H9 (cell line): Measurements from ENCODE around the gene LYRM2. TPM values are rescaled to one million over a fixed set of nuclear protein-coding genes. Genes with fewer than 3 reads are reported as not detected.
A peak's percentile ranks its signal among the peaks of the same experiment; 100 is the strongest.

Experiments used
- DNase-seq: peaks from one replicate; pipeline ENCODE4 v3.0.0-alpha.2; 2017
- H2AFZ ChIP-seq: one replicate; pipeline ENCODE4 v1.6.1; 2013; ENCODE audit warnings: mild to moderate bottlenecking, low read length, control low read depth, moderate library complexity
- H2AK5ac ChIP-seq: 2 replicates; pipeline ENCODE4 v1.6.1; 2013; ENCODE audit warnings: low read length, control low read depth, mixed read lengths; ENCODE audit not compliant: insufficient read length
- H2BK120ac ChIP-seq: one replicate; pipeline ENCODE4 v1.6.1; 2013; ENCODE audit warnings: low read depth, mild to moderate bottlenecking, low read length, control low read depth, inconsistent platforms; ENCODE audit not compliant: poor library complexity, severe bottlenecking
- H2BK12ac ChIP-seq: 2 replicates; pipeline ENCODE4 v1.6.1; 2013; ENCODE audit warnings: low read length, control low read depth, mixed read lengths, low read depth; ENCODE audit not compliant: insufficient read length
- H2BK15ac ChIP-seq: 2 replicates; pipeline ENCODE4 v1.6.1; 2013; ENCODE audit warnings: low read depth, low read length, control low read depth
- H2BK20ac ChIP-seq: one replicate; pipeline ENCODE4 v1.6.1; 2013; ENCODE audit warnings: low read depth, mild to moderate bottlenecking, low read length, control low read depth, inconsistent platforms; ENCODE audit not compliant: poor library complexity, severe bottlenecking
- H2BK5ac ChIP-seq: 2 replicates; pipeline ENCODE4 v1.6.1; 2013; ENCODE audit warnings: low read length, control low read depth, mixed read lengths; ENCODE audit not compliant: insufficient read length
- H3K14ac ChIP-seq: 2 replicates; pipeline ENCODE4 v1.6.1; 2013; ENCODE audit warnings: low read length, control low read depth; ENCODE audit not compliant: insufficient read depth
- H3K18ac ChIP-seq: 2 replicates; pipeline ENCODE4 v1.6.1; 2013; ENCODE audit warnings: low read depth, mild to moderate bottlenecking, mixed read lengths, low read length, control low read depth; ENCODE audit not compliant: insufficient read length
- H3K23ac ChIP-seq: 2 replicates; pipeline ENCODE4 v1.6.1; 2013; ENCODE audit warnings: low read length, control low read depth, mixed read lengths, low read depth; ENCODE audit not compliant: insufficient read length
- H3K23me2 ChIP-seq: 2 replicates; pipeline ENCODE4 v1.6.1; 2013; ENCODE audit warnings: low read depth, mild to moderate bottlenecking, mixed read lengths, low read length, control low read depth; ENCODE audit not compliant: insufficient read length, poor library complexity, severe bottlenecking
- H3K27ac ChIP-seq: 2 replicates; pipeline ENCODE4 v1.5.1; 2013; ENCODE audit warnings: low read length, control low read depth, mixed read lengths, low read depth; ENCODE audit not compliant: insufficient read length
- H3K27me3 ChIP-seq: 2 replicates; pipeline ENCODE4 v1.6.1; 2013; ENCODE audit warnings: low read length, control low read depth, inconsistent platforms; ENCODE audit not compliant: insufficient read depth
- H3K4ac ChIP-seq: 2 replicates; pipeline ENCODE4 v1.6.1; 2013; ENCODE audit warnings: low read depth, mild to moderate bottlenecking, control low read depth, inconsistent platforms, low read length, moderate library complexity
- H3K4me1 ChIP-seq: 2 replicates; pipeline ENCODE4 v1.6.1; 2013; ENCODE audit warnings: low read length, control low read depth, inconsistent platforms; ENCODE audit not compliant: insufficient read depth
- H3K4me2 ChIP-seq: 2 replicates; pipeline ENCODE4 v1.6.1; 2013; ENCODE audit warnings: low read length, control low read depth, mixed read lengths; ENCODE audit not compliant: insufficient read length, insufficient read depth
- H3K56ac ChIP-seq: 2 replicates; pipeline ENCODE4 v1.6.1; 2013; ENCODE audit warnings: low read depth, mild to moderate bottlenecking, mixed read lengths, low read length, control low read depth; ENCODE audit not compliant: insufficient read length
- H3K79me1 ChIP-seq: 2 replicates; pipeline ENCODE4 v1.6.1; 2013; ENCODE audit warnings: low read depth, mild to moderate bottlenecking, moderate library complexity, low read length, control low read depth, inconsistent platforms; ENCODE audit not compliant: insufficient read depth, poor library complexity, severe bottlenecking
- H3K79me2 ChIP-seq: 2 replicates; pipeline ENCODE4 v1.6.1; 2013; ENCODE audit warnings: low read length, control low read depth, inconsistent platforms; ENCODE audit not compliant: insufficient read depth
- H3K9ac ChIP-seq: 2 replicates; pipeline ENCODE4 v1.6.1; 2013; ENCODE audit warnings: low read length, control low read depth, mixed read lengths; ENCODE audit not compliant: insufficient read length; ENCODE audit errors: extremely low read depth
- H3K9me3 ChIP-seq: one replicate; pipeline ENCODE4 v1.6.1; 2013; ENCODE audit warnings: low read depth, low read length, inconsistent platforms; ENCODE audit not compliant: control insufficient read depth
- H3T11ph ChIP-seq: one replicate; pipeline ENCODE4 v1.6.1; 2013; ENCODE audit warnings: mild to moderate bottlenecking, low read length, control low read depth, inconsistent platforms
- H4K20me1 ChIP-seq: one replicate; pipeline ENCODE4 v1.6.1; 2013; ENCODE audit not compliant: control insufficient read depth, insufficient read length, insufficient read depth
- H4K5ac ChIP-seq: 2 replicates; pipeline ENCODE4 v1.6.1; 2013; ENCODE audit warnings: low read depth, mild to moderate bottlenecking, mixed read lengths, low read length, control low read depth; ENCODE audit not compliant: insufficient read length
- H4K8ac ChIP-seq: replicated peaks from 2 replicates; pipeline ENCODE4 v1.6.1; 2013; ENCODE audit warnings: low read length, control low read depth, mixed read lengths, low read depth; ENCODE audit not compliant: insufficient read length
- H4K91ac ChIP-seq: 2 replicates; pipeline ENCODE4 v1.6.1; 2013; ENCODE audit warnings: low read depth, mild to moderate bottlenecking, moderate library complexity, mixed read lengths, low read length, control low read depth; ENCODE audit not compliant: insufficient read length
- H3K27ac Mint-ChIP-seq, 3 experiments: 2 replicates in 2 of 3; 3 replicates in 1 of 3; pipeline ENCODE4 v1.8.0; 2020 to 2021; ENCODE audit warnings: mixed read lengths in 3 of 3, mild to moderate bottlenecking in 1 of 3, moderate library complexity in 1 of 3
- H3K27me3 Mint-ChIP-seq: 2 replicates; pipeline ENCODE4 v1.8.0; 2021; ENCODE audit warnings: low read depth, mild to moderate bottlenecking, moderate library complexity, mixed read lengths
- H3K36me3 Mint-ChIP-seq, 3 experiments: 2 replicates in 2 of 3; 3 replicates in 1 of 3; pipeline ENCODE4 v1.8.0; 2020 to 2021; ENCODE audit warnings: low read depth in 3 of 3, mixed read lengths in 3 of 3; ENCODE audit not compliant: insufficient read depth in 1 of 3
- H3K4me1 Mint-ChIP-seq, 2 experiments: 2 replicates each; pipeline ENCODE4 v1.8.0; 2020; ENCODE audit warnings: mixed read lengths in 2 of 2
- H3K4me3 Mint-ChIP-seq, 2 experiments: 2 replicates in 1 of 2; 3 replicates in 1 of 2; pipeline ENCODE4 v1.8.0; 2020 to 2021; ENCODE audit warnings: mild to moderate bottlenecking in 2 of 2, mixed read lengths in 2 of 2, moderate library complexity in 1 of 2
- H3K9me3 Mint-ChIP-seq, 2 experiments: 2 replicates in 1 of 2; 3 replicates in 1 of 2; pipeline ENCODE4 v1.8.0; 2020; ENCODE audit warnings: mild to moderate bottlenecking in 2 of 2, mixed read lengths in 2 of 2, moderate library complexity in 1 of 2
- WGBS: extraction: QIAGEN DNeasy Blood & Tissue Kit; methylation state at CpG from one replicate; pipeline ENCODE4 v1.1.7; 2013; ENCODE audit warnings: missing lambda C conversion rate, low lambda C conversion rate, mixed read lengths; ENCODE audit not compliant: insufficient read length; ENCODE audit errors: extremely low coverage; 5-methylcytosine and 5-hydroxymethylcytosine counted together
- total RNA-seq: library from RNA; stranded (reverse); gene quantifications from 2 replicates; pipeline ENCODE4 v1.2.1, GENCODE V29; 2021
- TF ChIP-seq, protein P1 (sequence below): fragments of 200-600 bp; sonication (generic); conservative IDR thresholded peaks from 3 replicates; pipeline ENCODE4 v1.8.0; 2021; ENCODE audit warnings: antibody characterized with exemption, mild to moderate bottlenecking

Gene LYRM2
- total RNA-seq, 1 experiment from 2014 or later: 29.8 TPM

DNA sequence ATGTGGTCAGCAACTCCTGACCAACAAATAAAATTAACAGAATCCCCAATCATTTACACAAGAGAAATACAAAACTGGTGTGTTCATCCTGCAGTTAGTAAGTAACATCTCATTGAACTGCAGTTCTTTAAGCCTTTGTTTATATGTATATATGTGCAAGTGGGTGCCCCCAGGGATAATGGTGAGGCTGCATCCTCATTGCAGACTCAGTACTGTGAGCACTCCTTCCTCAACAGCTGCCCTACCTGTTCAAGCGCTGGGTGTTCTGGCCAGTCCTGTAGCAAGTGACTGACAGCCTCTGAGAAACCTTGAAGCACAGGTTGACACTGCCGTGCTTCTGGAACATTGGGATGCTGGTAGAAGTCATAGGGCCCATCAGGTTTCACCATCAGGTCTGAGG is 49.8 kb upstream of the LYRM2 start:
- Mint-ChIP-seq H3K27ac (peak overlapping the region; percentile 50 to 99 (median 91); a peak in 6 of 7 replicates), H3K36me3 (peaks cover 68 to 97% (median 78%) of the 10 kb centered on the region in 3 experiments; a peak in 6 of 7 replicates)

More for the DNA sequence above, 49.8 kb upstream of the LYRM2 start:
- Histone ChIP-seq H3K9me3 (no peaks in the 10 kb centered on the region), H3K4me2 (no peak overlapping the region), H3K18ac (no peak overlapping the region), H3K79me1 (no peaks in the 10 kb centered on the region), H2AK5ac (peak overlapping the region; percentile 30), H3T11ph (no peak overlapping the region), H3K79me2 (no peaks in the 10 kb centered on the region), H2BK20ac (no peak overlapping the region), H3K4ac (no peak overlapping the region; the same call in 1 of the 2 replicates), H4K91ac (no peak overlapping the region), H2BK12ac (no peak overlapping the region), H2BK120ac (no peak overlapping the region), H2BK15ac (no peak overlapping the region), H2AFZ (no peak overlapping the region), H3K23ac (no peak overlapping the region), H3K14ac (no peak overlapping the region), H3K56ac (no peak overlapping the region), H3K9ac (no peak overlapping the region), H3K27ac (no peak overlapping the region), H4K5ac (no peak overlapping the region), H3K23me2 (no peaks in the 10 kb centered on the region), H3K4me1 (peaks cover 10% of the 10 kb centered on the region), H3K27me3 (no peaks in the 10 kb centered on the region), H4K8ac (no peak overlapping the region), H4K20me1 (no peaks in the 10 kb centered on the region), H2BK5ac (no peak overlapping the region)
- Mint-ChIP-seq H3K9me3 (no peaks in the 10 kb centered on the region), H3K27me3 (no peaks in the 10 kb centered on the region), H3K4me1 (peaks cover 50 to 54% of the 10 kb centered on the region in 2 experiments), H3K4me3 (no peak overlapping the region)
- DNase-seq: no peak
- no CpG with 5 or more reads among the region's 2 CpGs for WGBS
- TF ChIP-seq, protein P1, sequence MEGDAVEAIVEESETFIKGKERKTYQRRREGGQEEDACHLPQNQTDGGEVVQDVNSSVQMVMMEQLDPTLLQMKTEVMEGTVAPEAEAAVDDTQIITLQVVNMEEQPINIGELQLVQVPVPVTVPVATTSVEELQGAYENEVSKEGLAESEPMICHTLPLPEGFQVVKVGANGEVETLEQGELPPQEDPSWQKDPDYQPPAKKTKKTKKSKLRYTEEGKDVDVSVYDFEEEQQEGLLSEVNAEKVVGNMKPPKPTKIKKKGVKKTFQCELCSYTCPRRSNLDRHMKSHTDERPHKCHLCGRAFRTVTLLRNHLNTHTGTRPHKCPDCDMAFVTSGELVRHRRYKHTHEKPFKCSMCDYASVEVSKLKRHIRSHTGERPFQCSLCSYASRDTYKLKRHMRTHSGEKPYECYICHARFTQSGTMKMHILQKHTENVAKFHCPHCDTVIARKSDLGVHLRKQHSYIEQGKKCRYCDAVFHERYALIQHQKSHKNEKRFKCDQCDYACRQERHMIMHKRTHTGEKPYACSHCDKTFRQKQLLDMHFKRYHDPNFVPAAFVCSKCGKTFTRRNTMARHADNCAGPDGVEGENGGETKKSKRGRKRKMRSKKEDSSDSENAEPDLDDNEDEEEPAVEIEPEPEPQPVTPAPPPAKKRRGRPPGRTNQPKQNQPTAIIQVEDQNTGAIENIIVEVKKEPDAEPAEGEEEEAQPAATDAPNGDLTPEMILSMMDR: no peak
